Daoy (cell line): ENCODE measurements around the gene IGSF9B. TPM values are rescaled to one million over a fixed set of nuclear protein-coding genes. Genes with fewer than 3 reads are reported as not detected.

Experiments used
- DNase-seq: peaks from one replicate; pipeline ENCODE4 v3.0.0-alpha.2; 2015; ENCODE audit warnings: low read depth
- total RNA-seq: library from RNA; depleted of rRNA; stranded (reverse); fragments of >200 nt; shearing (Covaris generic); gene quantifications from 2 replicates; pipeline ENCODE4 v1.2.3, GENCODE V29; 2014

Gene IGSF9B
- total RNA-seq, 1 experiment from 2014 or later: 1.3 TPM

GRCh38 chr11:133985981-133986944, 29.5 kb upstream of the IGSF9B start:
- DNase-seq: no peak

GRCh38 chr11:133984828-133985227, 28.1 kb upstream of the IGSF9B start:
- no peak for DNase-seq

DNA sequence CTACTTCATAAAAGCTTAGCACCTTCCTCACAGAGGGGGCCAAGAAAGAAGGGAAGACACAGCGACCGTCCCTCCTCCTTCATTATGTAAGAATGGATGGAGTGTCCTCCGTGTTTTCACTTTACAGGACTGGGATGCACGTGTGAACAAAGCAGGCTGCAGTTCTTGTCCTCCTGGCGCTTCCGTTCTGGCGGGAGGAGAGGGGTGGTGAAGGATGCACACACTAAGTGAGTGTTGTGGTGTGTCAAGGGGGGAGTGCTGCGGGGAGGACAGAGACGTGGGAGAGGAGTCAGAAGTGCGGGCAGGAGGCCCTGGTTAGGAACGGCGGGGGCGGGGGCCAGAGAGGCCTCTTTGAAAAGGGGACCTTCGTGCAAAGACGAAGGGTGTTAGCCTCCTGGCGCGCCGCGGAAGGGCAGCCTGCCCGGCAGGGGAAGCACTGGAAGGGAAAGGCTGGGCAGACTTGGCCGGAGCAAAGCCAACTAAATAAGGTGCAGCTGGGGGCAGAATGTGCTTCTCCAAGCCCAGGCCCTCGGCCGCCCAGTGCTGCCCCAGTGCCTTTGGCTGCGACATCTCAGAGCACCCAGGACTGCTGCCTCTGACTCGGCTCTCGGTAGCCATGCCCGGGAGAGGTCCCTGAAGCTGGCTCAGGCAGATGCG, 27.0 kb upstream of the IGSF9B start:
- DNase-seq: no peak

DNA sequence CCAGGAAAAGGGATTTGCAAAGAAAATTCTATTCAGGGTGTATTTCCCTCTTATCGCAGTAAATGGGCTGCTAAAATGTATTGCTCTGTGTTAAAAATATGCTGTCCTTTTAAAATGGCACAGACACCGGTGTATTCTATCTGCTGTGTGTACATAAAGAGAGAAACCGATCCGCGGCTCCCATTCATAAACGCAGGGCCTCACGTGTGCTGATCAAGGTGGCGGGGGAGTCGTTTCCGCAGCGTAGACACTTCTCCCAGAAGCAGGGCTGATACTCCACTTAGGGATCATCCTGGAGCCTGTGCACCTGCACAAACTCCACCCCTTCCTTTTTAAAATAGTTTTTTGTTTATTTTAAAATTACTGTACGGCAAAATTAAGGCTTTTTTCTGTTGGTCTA, 26.1 kb upstream of the IGSF9B start:
- no peak for DNase-seq

DNA sequence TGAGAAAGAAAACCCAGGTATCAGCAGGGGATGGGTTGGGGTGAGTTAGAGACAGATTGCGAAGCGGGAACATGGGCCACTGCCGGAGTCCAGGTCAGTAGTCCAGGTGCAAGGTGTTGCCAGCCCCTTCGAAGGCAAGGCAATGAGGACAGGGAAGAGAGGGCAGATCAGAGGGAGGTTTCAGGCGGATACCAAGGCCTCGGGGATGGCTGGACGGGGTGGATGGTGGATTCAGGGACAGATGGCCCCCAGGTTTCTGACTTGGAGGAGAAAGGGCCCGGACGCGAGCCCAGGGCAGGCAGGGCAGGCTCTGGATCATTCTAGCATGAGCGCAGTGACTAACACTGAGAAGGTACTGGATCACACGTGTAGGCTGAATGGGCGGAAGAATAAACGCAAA, 25.4 kb upstream of the IGSF9B start:
- DNase-seq: no peak

DNA sequence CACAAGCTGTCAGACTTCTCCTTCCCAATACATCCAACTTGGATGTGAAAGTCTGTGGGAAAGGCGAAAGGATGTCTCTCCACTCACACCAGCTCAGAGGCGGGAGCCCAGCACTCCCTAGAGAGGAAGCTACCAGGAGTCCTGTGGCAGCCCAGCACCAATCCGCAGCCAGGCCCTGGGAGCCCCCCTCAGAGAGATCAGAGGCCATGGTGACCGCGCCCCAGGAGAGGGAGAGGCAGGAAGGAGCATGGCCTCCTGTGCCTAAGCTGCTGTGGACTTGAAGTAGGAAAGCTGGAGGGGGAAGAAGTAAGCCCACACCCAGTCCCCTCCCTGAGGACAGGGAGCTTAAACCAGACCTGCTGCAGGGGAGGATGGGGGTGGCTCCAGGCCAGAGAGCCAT, 24.4 kb upstream of the IGSF9B start:
- no peak for DNase-seq

GRCh38 chr11:133980665-133981064, 23.9 kb upstream of the IGSF9B start:
- DNase-seq: no peak

DNA sequence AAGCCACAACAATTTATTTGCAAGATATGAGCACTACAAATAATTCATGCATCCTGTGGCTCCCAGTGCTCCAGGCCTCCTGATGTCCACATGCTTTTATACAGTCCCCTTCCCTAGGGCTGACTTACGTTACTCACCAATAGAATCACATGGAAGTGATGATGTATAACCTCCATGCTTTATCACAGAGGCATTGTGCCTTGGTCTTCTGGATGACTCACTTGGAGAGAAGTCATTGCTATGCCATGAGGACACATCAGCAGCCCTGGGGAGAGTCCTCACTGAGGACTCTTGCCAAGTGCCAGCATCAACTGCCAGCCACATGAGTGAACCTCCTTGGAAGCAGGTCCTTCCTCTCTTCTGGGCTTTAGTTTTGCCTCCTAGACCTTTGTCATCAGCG, 22.0 kb upstream of the IGSF9B start:
- peak; percentile 29 for DNase-seq

GRCh38 chr11:133977067-133977677, 20.4 kb upstream of the IGSF9B start:
- DNase-seq: no peak

GRCh38 chr11:133975488-133975849, 18.7 kb upstream of the IGSF9B start:
- no peak for DNase-seq

DNA sequence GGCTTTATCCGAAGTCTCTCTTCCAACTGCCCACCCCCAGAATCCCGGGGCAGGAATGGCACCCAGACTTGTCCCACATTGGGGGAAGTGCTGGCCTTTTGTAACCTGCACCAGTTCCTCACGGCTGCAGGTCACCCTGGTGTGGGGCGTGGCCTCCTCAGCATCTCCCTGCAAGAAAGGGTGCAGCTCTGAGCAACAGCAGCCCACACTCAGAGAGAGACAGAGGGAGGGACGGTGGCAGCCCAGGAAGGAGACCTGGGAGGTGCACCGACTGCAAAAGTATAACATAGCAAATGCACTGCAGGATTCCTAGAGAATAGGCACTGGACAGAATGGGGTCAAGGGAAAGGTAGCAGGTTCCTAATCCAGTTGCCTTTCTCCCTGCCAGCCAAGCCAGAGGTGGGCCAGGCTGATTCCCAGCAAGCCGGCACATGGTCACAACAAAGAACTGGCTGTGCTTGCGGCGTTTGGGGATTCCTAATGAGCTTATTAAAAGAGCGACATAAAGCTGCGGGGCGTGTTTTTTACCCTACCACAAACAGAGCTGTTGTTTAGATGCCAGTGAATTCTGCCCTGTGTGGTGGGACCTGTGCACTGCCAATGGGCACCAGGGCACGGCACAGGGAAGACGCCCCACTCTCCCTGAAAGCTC, 18.2 kb upstream of the IGSF9B start:
- no peak for DNase-seq

DNA sequence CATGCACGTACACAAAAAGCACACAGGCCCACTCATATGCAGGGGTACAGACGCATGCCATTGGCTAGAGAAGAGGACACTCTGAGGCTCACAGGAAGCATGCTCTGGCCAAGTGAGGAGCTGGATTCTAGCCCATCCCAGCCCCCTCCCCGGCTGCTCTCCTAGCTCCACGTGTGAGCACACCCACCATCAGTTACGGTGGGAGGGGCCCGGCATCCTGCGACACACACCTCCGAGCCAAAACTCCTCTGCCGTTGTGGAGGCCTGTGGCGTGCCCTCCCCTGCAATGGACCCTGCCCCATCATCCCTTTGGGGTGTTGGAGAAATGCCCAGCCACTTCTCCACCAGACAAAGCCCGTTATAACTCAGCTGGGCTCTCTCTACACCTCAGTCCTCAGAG, 15.1 kb upstream of the IGSF9B start:
- DNase-seq: no peak

DNA sequence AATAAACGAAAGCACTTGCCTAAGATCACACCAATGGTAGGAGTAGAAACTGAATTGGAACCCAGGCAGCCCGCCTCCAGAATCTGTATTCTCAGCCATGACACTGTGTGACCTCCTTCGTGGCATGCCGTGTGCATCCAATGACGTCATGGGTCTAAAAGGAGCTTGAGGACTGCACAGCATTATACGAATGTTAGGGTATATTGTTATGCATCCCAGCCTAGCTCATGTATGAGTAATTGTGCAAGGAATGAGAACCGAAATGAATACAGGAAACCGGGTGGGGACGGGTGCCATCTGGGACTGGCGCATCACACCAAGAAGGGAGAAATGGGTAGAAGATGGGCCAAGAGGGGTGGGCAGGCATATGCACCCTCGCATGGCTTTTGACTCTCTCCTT, 12.3 kb upstream of the IGSF9B start:
- DNase-seq: no peak

DNA sequence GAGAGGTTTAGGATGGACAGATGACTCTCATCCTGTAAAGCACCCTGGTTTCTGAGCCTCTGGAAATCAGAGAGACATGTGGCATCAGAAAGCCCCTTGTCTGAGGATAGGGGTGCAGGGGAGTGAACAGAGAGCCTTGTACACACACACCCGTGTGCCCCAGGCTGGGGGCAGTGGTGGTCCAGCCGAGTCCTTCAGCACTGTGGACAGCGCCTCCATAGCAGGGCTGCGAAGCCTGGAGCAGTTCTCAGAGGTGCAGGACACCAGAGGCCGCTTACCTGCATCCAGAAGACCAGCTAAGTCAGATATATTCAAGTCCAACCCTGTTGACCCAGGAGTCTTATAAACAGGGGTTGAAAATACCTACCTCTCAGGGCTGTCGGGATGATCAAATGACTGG, 11.5 kb upstream of the IGSF9B start:
- DNase-seq: no peak

DNA sequence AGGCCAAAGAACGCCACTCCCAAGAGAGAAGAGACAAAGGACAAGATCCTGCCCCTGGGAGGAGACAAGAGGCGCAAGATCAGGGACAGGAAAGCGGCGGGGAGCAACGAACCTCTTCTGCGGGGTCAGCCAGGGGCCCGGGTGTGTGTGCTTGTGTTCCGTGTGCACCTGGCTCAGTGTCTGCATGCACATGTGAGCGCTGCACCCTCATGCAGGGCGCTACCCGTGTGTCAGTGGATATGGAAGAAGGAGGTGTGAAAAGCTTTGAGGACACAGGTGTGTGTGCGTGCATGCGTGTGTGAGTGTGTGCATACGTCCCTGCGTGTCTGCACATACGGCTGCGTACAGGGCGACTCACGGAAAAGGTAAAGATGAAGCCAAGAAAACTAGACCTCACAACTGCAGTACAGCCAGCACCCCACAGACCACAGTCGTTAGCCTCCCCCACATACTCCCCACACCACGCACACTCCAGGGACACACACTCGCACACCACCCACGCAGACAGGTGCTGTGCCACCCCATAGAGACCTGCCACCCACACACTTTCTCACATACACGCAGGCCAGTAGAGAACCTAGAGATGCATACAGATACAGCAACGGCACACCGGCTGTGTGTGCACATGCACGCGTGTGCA, 11.0 kb upstream of the IGSF9B start:
- DNase-seq: no peak

DNA sequence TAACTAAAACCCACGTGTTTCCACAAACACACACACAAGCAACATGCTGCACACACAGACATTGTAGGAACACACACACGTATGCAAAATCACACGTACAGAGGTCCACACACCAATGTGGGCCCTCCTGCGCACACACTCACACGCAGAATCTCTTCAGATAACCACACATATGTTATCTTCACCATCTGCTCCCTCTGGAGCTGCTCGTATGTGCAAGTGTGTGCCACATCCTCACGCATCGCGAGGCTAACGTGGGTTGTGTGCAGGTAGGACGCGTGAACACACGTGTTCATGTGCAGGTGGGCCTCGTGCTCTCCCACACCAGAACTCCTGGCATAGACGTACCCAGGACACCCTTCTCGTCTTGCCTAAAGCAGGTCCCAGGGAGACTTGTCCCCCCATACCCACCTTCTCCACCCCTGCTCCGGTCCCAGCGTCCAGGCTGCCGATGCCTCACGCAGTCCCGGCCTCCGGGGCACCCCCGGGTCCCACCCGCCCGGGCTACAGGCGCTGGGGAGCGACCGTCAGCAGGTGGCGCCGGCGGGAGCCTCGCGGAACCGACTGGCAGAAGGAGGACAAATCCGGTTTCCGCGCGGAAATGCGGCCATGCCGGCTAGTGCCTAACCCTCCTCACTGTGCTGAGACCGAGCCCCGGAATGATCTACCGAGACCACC, 10.3 kb upstream of the IGSF9B start:
- DNase-seq: no peak

GRCh38 chr11:133966172-133966651, 9.4 kb upstream of the IGSF9B start:
- DNase-seq: no peak

DNA sequence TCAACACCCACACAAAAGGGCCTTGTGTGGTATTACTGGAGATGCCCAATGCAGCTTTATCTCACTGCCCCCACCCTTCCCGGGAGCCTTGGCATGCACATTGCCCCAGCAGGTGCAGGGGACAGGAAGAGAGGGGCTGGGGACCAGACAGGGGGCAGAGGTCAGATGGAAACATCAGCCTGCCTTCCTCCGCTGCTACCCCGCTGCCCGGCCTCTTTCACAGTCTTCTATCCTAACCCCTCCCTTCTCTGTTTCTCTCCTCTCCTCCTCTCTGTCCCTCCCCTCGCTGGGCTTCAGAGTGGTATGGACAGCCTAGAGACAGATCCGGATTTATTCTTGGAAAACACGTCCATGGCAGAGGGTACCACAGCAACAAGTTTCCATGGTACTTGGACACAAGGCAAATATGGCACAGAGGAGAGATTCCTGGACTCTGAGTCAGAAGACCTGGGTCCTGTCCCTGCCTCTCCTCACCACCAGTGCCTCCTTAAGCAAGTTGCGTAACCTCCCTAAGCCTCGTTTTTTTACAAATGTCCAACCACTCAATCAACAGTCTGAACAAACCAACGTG, 8.3 kb upstream of the IGSF9B start:
- DNase-seq: no peak

DNA sequence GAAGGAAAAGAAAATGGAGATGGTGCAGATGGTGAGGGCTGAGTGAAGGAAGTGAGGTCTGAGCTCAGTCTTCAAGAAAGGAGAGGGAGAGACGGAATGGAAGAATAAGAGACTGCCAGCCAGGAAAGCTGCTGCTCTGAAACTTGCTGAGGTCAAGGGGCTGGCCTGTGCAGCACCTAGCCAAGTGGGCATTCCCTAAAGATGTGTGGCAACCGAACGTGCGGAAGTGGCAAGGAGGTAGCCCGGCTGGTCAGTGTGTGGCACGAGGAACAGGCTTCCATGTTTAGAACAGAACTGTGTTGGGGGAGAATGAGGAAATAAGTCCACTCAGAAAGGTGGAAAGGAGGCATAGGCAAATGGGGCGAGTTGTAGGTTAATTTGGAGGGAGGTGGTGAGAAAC, 7.6 kb upstream of the IGSF9B start:
- no peak for DNase-seq

GRCh38 chr11:133961890-133962289, 5.1 kb upstream of the IGSF9B start:
- DNase-seq: no peak

GRCh38 chr11:133957900-133958299, 1.1 kb upstream of the IGSF9B start:
- peak; percentile 29 for DNase-seq
